ENCODE results near the gene LURAP1L.

The LURAP1L gene

GRCh38 chr9:12794101-12794799 lies 19.4 kb downstream of the LURAP1L start:
- Histone ChIP-seq H3K4me3 (ENCODE audit: low read depth, low read length) (no peak overlapping the region), H3K36me3 (ENCODE audit: control insufficient read depth, insufficient read depth, low read length) (no peaks in the 10 kb centered on the region), H3K27ac (ENCODE audit: low read depth, low read length) (no peak overlapping the region), H3K4me1 (ENCODE audit: control insufficient read depth, insufficient read depth, low read length) (no peaks in the 10 kb centered on the region), H3K9me3 (ENCODE audit: control insufficient read depth, insufficient read depth, low read length) (no peaks in the 10 kb centered on the region), H3K9ac (ENCODE audit: low read depth, low read length) (no peak overlapping the region), H3K27me3 (ENCODE audit: control insufficient read depth, insufficient read depth, low read length) (no peaks in the 10 kb centered on the region)

- Histone ChIP-seq H3K9ac (ENCODE audit: low read depth, low read length) (no peak overlapping the region), H3K4me3 (ENCODE audit: low read depth, low read length) (no peak overlapping the region), H3K4me1 (ENCODE audit: control insufficient read depth, insufficient read depth, low read length) (no peaks in the 10 kb centered on the region), H3K9me3 (ENCODE audit: control insufficient read depth, insufficient read depth, low read length) (no peaks in the 10 kb centered on the region), H3K27ac (ENCODE audit: low read depth, low read length) (no peak overlapping the region), H3K27me3 (ENCODE audit: control insufficient read depth, insufficient read depth, low read length) (no peaks in the 10 kb centered on the region), H3K36me3 (ENCODE audit: control insufficient read depth, insufficient read depth, low read length) (no peaks in the 10 kb centered on the region)
Measured at GRCh38 chr9:12796601-12797000, 21.8 kb downstream of the LURAP1L start.

- H3K9ac ChIP-seq (ENCODE audit: low read depth, low read length), result no peak overlapping the region
- no peak overlapping the region for H3K27ac ChIP-seq (ENCODE audit: low read depth, low read length)
- no peaks in the 10 kb centered on the region for H3K27me3 ChIP-seq (ENCODE audit: control insufficient read depth, insufficient read depth, low read length)
- H3K4me1 ChIP-seq (ENCODE audit: control insufficient read depth, insufficient read depth, low read length), result no peaks in the 10 kb centered on the region
- no peak overlapping the region for H3K4me3 ChIP-seq (ENCODE audit: low read depth, low read length)
- H3K9me3 ChIP-seq (ENCODE audit: control insufficient read depth, insufficient read depth, low read length), result no peaks in the 10 kb centered on the region
- H3K36me3 ChIP-seq (ENCODE audit: control insufficient read depth, insufficient read depth, low read length), result no peaks in the 10 kb centered on the region
Measured at GRCh38 chr9:12797037-12797436, 22.2 kb downstream of the LURAP1L start.

- no peaks in the 10 kb centered on the region for H3K27me3 ChIP-seq (ENCODE audit: control insufficient read depth, insufficient read depth, low read length)
- H3K27ac ChIP-seq (ENCODE audit: low read depth, low read length), result no peak overlapping the region
- no peaks in the 10 kb centered on the region for H3K9me3 ChIP-seq (ENCODE audit: control insufficient read depth, insufficient read depth, low read length)
- H3K9ac ChIP-seq (ENCODE audit: low read depth, low read length), result no peak overlapping the region
- H3K36me3 ChIP-seq (ENCODE audit: control insufficient read depth, insufficient read depth, low read length), result no peaks in the 10 kb centered on the region
- H3K4me1 ChIP-seq (ENCODE audit: control insufficient read depth, insufficient read depth, low read length), result no peaks in the 10 kb centered on the region
- no peak overlapping the region for H3K4me3 ChIP-seq (ENCODE audit: low read depth, low read length)
Measured at GRCh38 chr9:12798066-12798770, 23.4 kb downstream of the LURAP1L start.

GRCh38 chr9:12801187-12801586 lies 26.4 kb downstream of the LURAP1L start:
- no peaks in the 10 kb centered on the region for H3K9me3 ChIP-seq (ENCODE audit: control insufficient read depth, insufficient read depth, low read length)
- H3K36me3 ChIP-seq (ENCODE audit: control insufficient read depth, insufficient read depth, low read length), result no peaks in the 10 kb centered on the region
- H3K4me1 ChIP-seq (ENCODE audit: control insufficient read depth, insufficient read depth, low read length), result no peaks in the 10 kb centered on the region

GRCh38 chr9:12801663-12802062 lies 26.8 kb downstream of the LURAP1L start:
- no peaks in the 10 kb centered on the region for H3K27me3 ChIP-seq (ENCODE audit: control insufficient read depth, insufficient read depth, low read length)
- no peak overlapping the region for H3K27ac ChIP-seq (ENCODE audit: low read depth, low read length)
- H3K4me3 ChIP-seq (ENCODE audit: low read depth, low read length), result no peak overlapping the region
- no peaks in the 10 kb centered on the region for H3K9me3 ChIP-seq (ENCODE audit: control insufficient read depth, insufficient read depth, low read length)
- no peaks in the 10 kb centered on the region for H3K4me1 ChIP-seq (ENCODE audit: control insufficient read depth, insufficient read depth, low read length)
- no peak overlapping the region for H3K9ac ChIP-seq (ENCODE audit: low read depth, low read length)
- no peaks in the 10 kb centered on the region for H3K36me3 ChIP-seq (ENCODE audit: control insufficient read depth, insufficient read depth, low read length)

More at GRCh38 chr9:12801187-12801586, 26.4 kb downstream of the LURAP1L start:
- Histone ChIP-seq H3K27ac (ENCODE audit: low read depth, low read length) (no peak overlapping the region), H3K27me3 (ENCODE audit: control insufficient read depth, insufficient read depth, low read length) (no peaks in the 10 kb centered on the region), H3K4me3 (ENCODE audit: low read depth, low read length) (no peak overlapping the region), H3K9ac (ENCODE audit: low read depth, low read length) (no peak overlapping the region)

GRCh38 chr9:12802093-12802492 lies 27.3 kb downstream of the LURAP1L start:
- no peaks in the 10 kb centered on the region for H3K36me3 ChIP-seq (ENCODE audit: control insufficient read depth, insufficient read depth, low read length)
- no peaks in the 10 kb centered on the region for H3K9me3 ChIP-seq (ENCODE audit: control insufficient read depth, insufficient read depth, low read length)
- no peaks in the 10 kb centered on the region for H3K27me3 ChIP-seq (ENCODE audit: control insufficient read depth, insufficient read depth, low read length)
- H3K4me1 ChIP-seq (ENCODE audit: control insufficient read depth, insufficient read depth, low read length), result no peaks in the 10 kb centered on the region
- H3K4me3 ChIP-seq (ENCODE audit: low read depth, low read length), result no peak overlapping the region
- no peak overlapping the region for H3K27ac ChIP-seq (ENCODE audit: low read depth, low read length)
- no peak overlapping the region for H3K9ac ChIP-seq (ENCODE audit: low read depth, low read length)

- Histone ChIP-seq H3K27me3 (ENCODE audit: control insufficient read depth, insufficient read depth, low read length) (no peaks in the 10 kb centered on the region), H3K27ac (ENCODE audit: low read depth, low read length) (no peak overlapping the region), H3K36me3 (ENCODE audit: control insufficient read depth, insufficient read depth, low read length) (no peaks in the 10 kb centered on the region), H3K9ac (ENCODE audit: low read depth, low read length) (no peak overlapping the region), H3K9me3 (ENCODE audit: control insufficient read depth, insufficient read depth, low read length) (no peaks in the 10 kb centered on the region), H3K4me1 (ENCODE audit: control insufficient read depth, insufficient read depth, low read length) (no peaks in the 10 kb centered on the region), H3K4me3 (ENCODE audit: low read depth, low read length) (no peak overlapping the region)
Measured at GRCh38 chr9:12808569-12808968, 33.7 kb downstream of the LURAP1L start.

GRCh38 chr9:12809720-12810119 lies 34.9 kb downstream of the LURAP1L start:
- H3K27me3 ChIP-seq (ENCODE audit: control insufficient read depth, insufficient read depth, low read length), result no peaks in the 10 kb centered on the region
- H3K36me3 ChIP-seq (ENCODE audit: control insufficient read depth, insufficient read depth, low read length), result no peaks in the 10 kb centered on the region
- H3K9me3 ChIP-seq (ENCODE audit: control insufficient read depth, insufficient read depth, low read length), result no peaks in the 10 kb centered on the region
- no peak overlapping the region for H3K9ac ChIP-seq (ENCODE audit: low read depth, low read length)
- H3K4me3 ChIP-seq (ENCODE audit: low read depth, low read length), result no peak overlapping the region
- no peaks in the 10 kb centered on the region; the same call in 1 of the 2 replicates for H3K4me1 ChIP-seq (ENCODE audit: control insufficient read depth, insufficient read depth, low read length)
- H3K27ac ChIP-seq (ENCODE audit: low read depth, low read length), result no peak overlapping the region

GRCh38 chr9:12811935-12812334 lies 37.1 kb downstream of the LURAP1L start:
- Histone ChIP-seq H3K4me3 (ENCODE audit: low read depth, low read length) (no peak overlapping the region), H3K27ac (ENCODE audit: low read depth, low read length) (no peak overlapping the region), H3K4me1 (ENCODE audit: control insufficient read depth, insufficient read depth, low read length) (no peaks in the 10 kb centered on the region; the same call in 1 of the 2 replicates), H3K9ac (ENCODE audit: low read depth, low read length) (no peak overlapping the region), H3K36me3 (ENCODE audit: control insufficient read depth, insufficient read depth, low read length) (no peaks in the 10 kb centered on the region), H3K9me3 (ENCODE audit: control insufficient read depth, insufficient read depth, low read length) (no peaks in the 10 kb centered on the region), H3K27me3 (ENCODE audit: control insufficient read depth, insufficient read depth, low read length) (no peaks in the 10 kb centered on the region)

- no peaks in the 10 kb centered on the region for H3K36me3 ChIP-seq (ENCODE audit: control insufficient read depth, insufficient read depth, low read length)
- H3K9me3 ChIP-seq (ENCODE audit: control insufficient read depth, insufficient read depth, low read length), result no peaks in the 10 kb centered on the region
- no peak overlapping the region for H3K27ac ChIP-seq (ENCODE audit: low read depth, low read length)
- H3K9ac ChIP-seq (ENCODE audit: low read depth, low read length), result no peak overlapping the region
- H3K27me3 ChIP-seq (ENCODE audit: control insufficient read depth, insufficient read depth, low read length), result no peaks in the 10 kb centered on the region
- no peaks in the 10 kb centered on the region; the same call in 1 of the 2 replicates for H3K4me1 ChIP-seq (ENCODE audit: control insufficient read depth, insufficient read depth, low read length)
- H3K4me3 ChIP-seq (ENCODE audit: low read depth, low read length), result no peak overlapping the region
Measured at GRCh38 chr9:12812710-12813109, 37.9 kb downstream of the LURAP1L start.
